DOHH2 (cell line): ENCODE data around the gene CLDN22.

Source experiments
- H3F3A ChIP-seq: fragments of 200-600 bp; sonication (generic), shearing (Covaris generic); 2 replicates; pipeline ENCODE4 v1.6.0; 2016; ENCODE audit warnings: antibody characterized with exemption, mild to moderate bottlenecking; ENCODE audit not compliant: control insufficient read depth, insufficient read depth
- H3K27ac ChIP-seq: fragments of 200-600 bp; sonication (generic); 2 replicates; pipeline ENCODE4 v1.5.1; 2014; ENCODE audit warnings: low read depth, mild to moderate bottlenecking, low read length, moderate library complexity
- H3K27me3 ChIP-seq: fragments of 200-600 bp; sonication (generic); 2 replicates; pipeline ENCODE4 v1.6.1; 2014; ENCODE audit warnings: mild to moderate bottlenecking, low read length, mixed read lengths; ENCODE audit not compliant: control insufficient read depth
- H3K36me3 ChIP-seq: fragments of 200-600 bp; sonication (generic); 2 replicates; pipeline ENCODE4 v1.6.1; 2014; ENCODE audit warnings: mild to moderate bottlenecking, low read length, moderate library complexity, mixed read lengths; ENCODE audit not compliant: control insufficient read depth
- H3K4me1 ChIP-seq: fragments of 200-600 bp; sonication (generic); 2 replicates; pipeline ENCODE4 v1.6.1; 2014; ENCODE audit warnings: mild to moderate bottlenecking, low read length, mixed read lengths; ENCODE audit not compliant: control insufficient read depth
- H3K4me2 ChIP-seq: fragments of 200-600 bp; sonication (generic); 2 replicates; pipeline ENCODE4 v1.6.0; 2014; ENCODE audit warnings: mild to moderate bottlenecking, low read length, moderate library complexity
- H3K4me3 ChIP-seq: fragments of 200-600 bp; sonication (generic); 2 replicates; pipeline ENCODE4 v1.5.1; 2014; ENCODE audit warnings: mild to moderate bottlenecking, low read length, mixed read lengths
- H3K79me2 ChIP-seq: fragments of 200-600 bp; sonication (generic); 2 replicates; pipeline ENCODE4 v1.6.1; 2014; ENCODE audit warnings: mild to moderate bottlenecking, low read length, mixed read lengths; ENCODE audit not compliant: control insufficient read depth
- H3K9me2 ChIP-seq: fragments of 200-600 bp; sonication (generic); replicated peaks from 2 replicates; pipeline ENCODE4 v1.6.1; 2014; ENCODE audit warnings: mild to moderate bottlenecking, low read length, mixed read lengths; ENCODE audit not compliant: control insufficient read depth
- H3K9me3 ChIP-seq: fragments of 200-600 bp; sonication (generic); 2 replicates; pipeline ENCODE4 v1.6.1; 2014; ENCODE audit warnings: antibody characterized with exemption, low read length, mixed read lengths; ENCODE audit not compliant: control insufficient read depth, insufficient read depth
- H4K20me1 ChIP-seq: fragments of 200-600 bp; sonication (generic); 2 replicates; pipeline ENCODE4 v1.6.0; 2014; ENCODE audit warnings: low read depth, mild to moderate bottlenecking, antibody characterized with exemption, low read length, moderate library complexity; ENCODE audit not compliant: control insufficient read depth, insufficient read depth
- EZH2phosphoT487 ChIP-seq: fragments of 200-600 bp; sonication (generic); IDR thresholded peaks from 2 replicates; pipeline ENCODE4 v1.6.1; 2017; ENCODE audit warnings: borderline replicate concordance, mild to moderate bottlenecking, antibody characterized with exemption, low read length, moderate library complexity, mixed read lengths
- TF ChIP-seq, protein P1 (sequence below): fragments of 200-600 bp; sonication (generic); IDR thresholded peaks from one replicate; pipeline ENCODE4 v1.5.1; 2014; ENCODE audit warnings: antibody characterized with exemption, mild to moderate bottlenecking, low read depth, low read length; ENCODE audit not compliant: poor library complexity, severe bottlenecking

CLDN22 gene

DNA sequence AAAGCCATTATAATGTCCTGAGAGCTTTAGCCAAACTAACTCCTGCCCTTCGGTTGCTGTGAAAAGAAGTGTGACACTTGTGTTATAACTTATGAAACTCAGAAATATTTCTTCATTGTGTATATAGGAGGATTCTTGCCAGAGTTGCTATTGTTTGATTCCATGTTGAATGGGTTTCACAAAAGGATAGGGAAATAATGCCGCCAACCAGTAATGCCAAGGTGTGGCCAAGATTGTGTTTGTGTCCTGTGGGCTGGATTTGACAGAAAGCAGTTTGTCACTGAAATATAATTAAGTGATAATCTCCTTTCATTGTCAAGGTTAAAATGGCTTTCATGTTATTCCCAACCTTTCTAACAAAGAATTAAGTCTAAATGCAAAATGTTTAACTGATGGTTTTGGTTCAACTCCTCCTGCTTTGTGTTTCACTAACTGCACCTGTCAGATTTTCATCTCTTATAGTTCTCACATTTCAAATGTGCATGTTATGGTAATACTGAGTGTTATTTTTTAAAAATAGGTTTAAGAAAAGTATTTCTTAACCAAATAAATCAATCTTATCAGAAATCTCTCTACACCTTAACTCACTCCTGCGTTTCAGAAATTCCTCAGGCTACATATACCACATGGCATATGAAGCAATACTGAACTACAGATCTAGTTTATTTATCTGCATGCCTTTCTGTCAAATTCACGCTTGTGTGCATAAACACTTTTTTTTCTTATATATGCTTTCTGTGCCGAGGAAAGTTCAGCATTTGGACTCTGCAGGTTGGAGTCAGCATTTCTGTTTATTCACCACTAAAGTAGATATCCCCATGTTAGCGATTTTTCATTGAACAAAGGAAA is at the start of gene CLDN22:
Gene CLDN22 (minus strand): TSS at position 66 of the 849 bp plus-strand sequence. CDS start 58 bp downstream, at position 8.
- H4K20me1 ChIP-seq = no peaks in the 10 kb centered on the region
- no peaks in the 10 kb centered on the region for H3K9me3 ChIP-seq
- H3K27me3 ChIP-seq = 0 out of 2 replicates have a peak, but pooled peaks cover 3% of the 10 kb centered on the region
- H3K4me2 ChIP-seq = no peak within 1 kb of the TSS
- no peak within 1 kb of the TSS for H3K27ac ChIP-seq
- H3K79me2 ChIP-seq = no peaks in the 10 kb centered on the region
- no peaks in the 10 kb centered on the region for H3K9me2 ChIP-seq
- H3K4me1 ChIP-seq = no peaks in the 10 kb centered on the region
- no peak within 1 kb of the TSS for H3K4me3 ChIP-seq
- H3F3A ChIP-seq = no peaks in the 10 kb centered on the region
- no peak for TF ChIP-seq EZH2phosphoT487
- TF ChIP-seq, protein P1, sequence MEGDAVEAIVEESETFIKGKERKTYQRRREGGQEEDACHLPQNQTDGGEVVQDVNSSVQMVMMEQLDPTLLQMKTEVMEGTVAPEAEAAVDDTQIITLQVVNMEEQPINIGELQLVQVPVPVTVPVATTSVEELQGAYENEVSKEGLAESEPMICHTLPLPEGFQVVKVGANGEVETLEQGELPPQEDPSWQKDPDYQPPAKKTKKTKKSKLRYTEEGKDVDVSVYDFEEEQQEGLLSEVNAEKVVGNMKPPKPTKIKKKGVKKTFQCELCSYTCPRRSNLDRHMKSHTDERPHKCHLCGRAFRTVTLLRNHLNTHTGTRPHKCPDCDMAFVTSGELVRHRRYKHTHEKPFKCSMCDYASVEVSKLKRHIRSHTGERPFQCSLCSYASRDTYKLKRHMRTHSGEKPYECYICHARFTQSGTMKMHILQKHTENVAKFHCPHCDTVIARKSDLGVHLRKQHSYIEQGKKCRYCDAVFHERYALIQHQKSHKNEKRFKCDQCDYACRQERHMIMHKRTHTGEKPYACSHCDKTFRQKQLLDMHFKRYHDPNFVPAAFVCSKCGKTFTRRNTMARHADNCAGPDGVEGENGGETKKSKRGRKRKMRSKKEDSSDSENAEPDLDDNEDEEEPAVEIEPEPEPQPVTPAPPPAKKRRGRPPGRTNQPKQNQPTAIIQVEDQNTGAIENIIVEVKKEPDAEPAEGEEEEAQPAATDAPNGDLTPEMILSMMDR = no peak
- no peaks in the 10 kb centered on the region for H3K36me3 ChIP-seq

DNA sequence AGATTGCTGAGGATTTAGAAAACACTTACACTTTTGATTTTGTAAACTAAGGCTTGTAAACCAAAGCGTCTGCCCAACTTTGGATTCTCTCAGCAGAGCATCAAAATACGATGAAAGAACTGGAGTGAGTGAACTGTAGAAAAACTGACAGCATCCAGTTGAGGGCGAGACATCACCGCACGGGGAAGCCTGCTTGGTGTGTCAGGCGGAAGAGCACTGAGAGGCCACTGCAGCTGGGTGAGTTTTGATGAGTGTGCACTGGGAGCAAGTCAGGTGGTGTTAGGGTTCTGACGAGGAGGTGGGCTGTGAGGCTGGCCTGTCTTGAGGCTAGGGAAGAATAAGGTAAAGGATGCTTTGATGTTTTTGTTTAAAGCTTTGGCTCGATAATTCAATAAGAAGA is 49.0 kb upstream of the CLDN22 start:
- Histone ChIP-seq H3K9me3 (no peaks in the 10 kb centered on the region), H3K4me2 (no peak overlapping the region), H3K4me1 (no peaks in the 10 kb centered on the region), H3K27ac (no peak overlapping the region), H3K36me3 (no peaks in the 10 kb centered on the region), H3K79me2 (no peaks in the 10 kb centered on the region), H3K9me2 (no peaks in the 10 kb centered on the region), H3K27me3 (no peaks in the 10 kb centered on the region), H3F3A (no peaks in the 10 kb centered on the region), H4K20me1 (no peaks in the 10 kb centered on the region), H3K4me3 (no peak overlapping the region)
- TF ChIP-seq, protein P1 = no peak
- TF ChIP-seq EZH2phosphoT487 = no peak

DNA sequence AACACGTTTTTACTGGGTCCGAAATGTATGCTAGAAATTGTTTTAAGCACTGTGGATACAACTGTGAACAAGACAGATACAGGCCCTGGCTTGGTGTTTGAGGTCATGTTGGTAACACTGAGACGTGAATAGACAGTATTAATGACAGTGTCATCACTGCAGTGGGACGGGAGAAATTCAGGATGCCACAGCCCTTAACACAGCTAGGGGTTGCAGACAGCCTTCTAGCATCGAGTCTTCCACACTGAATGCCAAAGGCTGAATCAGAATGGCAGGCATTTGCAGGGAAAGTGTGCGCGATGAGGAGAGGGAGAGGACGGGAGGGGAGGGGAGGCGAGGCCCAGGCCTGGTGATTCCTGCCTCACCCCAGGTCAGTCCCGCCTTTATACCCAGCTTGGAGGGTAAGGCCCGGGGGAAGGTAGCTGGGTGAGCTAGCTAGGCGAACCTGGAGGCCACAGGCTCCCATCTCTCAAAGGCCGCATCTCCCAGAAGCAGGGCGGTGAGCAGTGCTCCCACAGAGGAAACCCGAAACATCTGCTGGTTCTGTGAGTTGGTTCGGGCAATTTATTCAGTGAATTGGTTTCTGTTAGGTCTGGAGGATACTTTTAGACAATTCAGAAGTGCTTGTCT is 46.2 kb upstream of the CLDN22 start:
- no peaks in the 10 kb centered on the region for H3K79me2 ChIP-seq
- no peaks in the 10 kb centered on the region for H3K9me3 ChIP-seq
- TF ChIP-seq, protein P1 = no peak
- TF ChIP-seq EZH2phosphoT487 = no peak
- H3K36me3 ChIP-seq = no peaks in the 10 kb centered on the region
- H3K27me3 ChIP-seq = no peaks in the 10 kb centered on the region
- no peaks in the 10 kb centered on the region for H3F3A ChIP-seq
- H3K9me2 ChIP-seq = no peaks in the 10 kb centered on the region
- H3K4me2 ChIP-seq = no peak overlapping the region
- H3K4me1 ChIP-seq = no peaks in the 10 kb centered on the region
- no peak overlapping the region for H3K4me3 ChIP-seq
- H3K27ac ChIP-seq = no peak overlapping the region
- no peaks in the 10 kb centered on the region for H4K20me1 ChIP-seq
